Subcutaneous adipose tissue (tissue), 4 donors: ENCODE measurements around the gene TYMP. TPM values are rescaled to one million over a fixed set of nuclear protein-coding genes. Genes with fewer than 3 reads are reported as not detected.

ENCODE experiments used
- total RNA-seq, 4 donors: library from RNA; depleted of rRNA; stranded (reverse); fragments of >200 nt; gene quantifications; one replicate each; pipeline ENCODE4 v1.1.0, GENCODE V29; 2016
- TF ChIP-seq, protein P1 (sequence below): fragments of 450-650 bp; IDR thresholded peaks from one replicate; pipeline ENCODE4 v1.5.1; 2016; ENCODE audit warnings: low read depth, mild to moderate bottlenecking, control low read depth, antibody characterized with exemption, moderate library complexity

Gene TYMP
- total RNA-seq, 4 donors from 2014 or later = 28.9 to 129 (median 108) TPM

DNA sequence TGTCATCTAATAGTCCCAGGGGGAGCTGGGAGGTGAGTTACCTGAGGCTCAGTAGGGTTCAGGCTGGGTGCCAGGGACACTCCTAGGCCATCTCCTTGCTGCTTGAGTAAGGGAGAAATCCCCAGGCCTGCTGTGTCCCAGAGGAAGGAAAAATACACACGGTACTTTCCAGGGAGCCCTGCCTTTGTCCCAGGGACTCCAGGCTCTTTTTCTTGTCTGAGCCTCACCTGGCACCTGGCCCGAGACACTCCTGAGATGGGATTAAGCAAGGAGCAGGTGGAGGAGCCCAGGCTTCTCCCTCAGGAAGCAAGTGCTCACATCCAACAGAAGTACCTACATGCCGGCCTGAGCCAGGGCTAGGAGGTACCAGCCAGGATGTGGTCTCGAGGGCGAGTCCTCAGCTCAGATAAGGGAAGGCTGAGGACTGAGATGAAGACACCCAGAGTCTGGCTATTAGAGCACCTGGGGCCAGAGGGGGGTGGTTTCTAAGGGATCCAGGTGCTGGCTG lies 15.0 kb upstream of the TYMP start:
- TF ChIP-seq, protein P1, sequence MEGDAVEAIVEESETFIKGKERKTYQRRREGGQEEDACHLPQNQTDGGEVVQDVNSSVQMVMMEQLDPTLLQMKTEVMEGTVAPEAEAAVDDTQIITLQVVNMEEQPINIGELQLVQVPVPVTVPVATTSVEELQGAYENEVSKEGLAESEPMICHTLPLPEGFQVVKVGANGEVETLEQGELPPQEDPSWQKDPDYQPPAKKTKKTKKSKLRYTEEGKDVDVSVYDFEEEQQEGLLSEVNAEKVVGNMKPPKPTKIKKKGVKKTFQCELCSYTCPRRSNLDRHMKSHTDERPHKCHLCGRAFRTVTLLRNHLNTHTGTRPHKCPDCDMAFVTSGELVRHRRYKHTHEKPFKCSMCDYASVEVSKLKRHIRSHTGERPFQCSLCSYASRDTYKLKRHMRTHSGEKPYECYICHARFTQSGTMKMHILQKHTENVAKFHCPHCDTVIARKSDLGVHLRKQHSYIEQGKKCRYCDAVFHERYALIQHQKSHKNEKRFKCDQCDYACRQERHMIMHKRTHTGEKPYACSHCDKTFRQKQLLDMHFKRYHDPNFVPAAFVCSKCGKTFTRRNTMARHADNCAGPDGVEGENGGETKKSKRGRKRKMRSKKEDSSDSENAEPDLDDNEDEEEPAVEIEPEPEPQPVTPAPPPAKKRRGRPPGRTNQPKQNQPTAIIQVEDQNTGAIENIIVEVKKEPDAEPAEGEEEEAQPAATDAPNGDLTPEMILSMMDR = no peak

GRCh38 chr22:50544078-50544745 lies 14.4 kb upstream of the TYMP start:
- TF ChIP-seq, protein P1 = no peak

DNA sequence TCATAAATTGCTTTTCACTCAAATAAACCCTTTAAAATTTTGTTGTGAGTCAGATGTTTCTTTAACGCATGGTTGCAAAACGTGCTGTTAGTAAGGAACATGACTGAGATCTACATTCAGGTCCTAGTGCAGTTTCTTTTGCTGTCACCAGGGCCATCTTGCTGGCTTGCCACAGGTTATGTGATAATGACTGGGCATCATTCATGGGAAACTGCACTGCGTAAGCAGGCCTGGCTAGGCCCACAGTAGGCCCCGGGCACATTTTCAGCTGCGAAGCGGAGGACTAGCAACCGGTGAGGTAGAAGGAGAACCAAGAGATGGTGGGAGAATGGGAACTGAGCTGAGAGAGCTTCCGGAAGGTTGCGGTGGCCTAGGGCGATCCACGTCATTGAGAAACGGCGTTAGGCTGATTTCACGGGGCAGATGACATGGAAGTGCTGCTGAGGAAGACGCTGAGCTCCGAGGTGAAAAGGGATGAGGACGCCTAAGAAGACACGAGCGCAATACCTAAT lies 12.7 kb upstream of the TYMP start:
- TF ChIP-seq, protein P1 = no peak

GRCh38 chr22:50540381-50540780 lies 10.6 kb upstream of the TYMP start:
- TF ChIP-seq, protein P1 = no peak

DNA sequence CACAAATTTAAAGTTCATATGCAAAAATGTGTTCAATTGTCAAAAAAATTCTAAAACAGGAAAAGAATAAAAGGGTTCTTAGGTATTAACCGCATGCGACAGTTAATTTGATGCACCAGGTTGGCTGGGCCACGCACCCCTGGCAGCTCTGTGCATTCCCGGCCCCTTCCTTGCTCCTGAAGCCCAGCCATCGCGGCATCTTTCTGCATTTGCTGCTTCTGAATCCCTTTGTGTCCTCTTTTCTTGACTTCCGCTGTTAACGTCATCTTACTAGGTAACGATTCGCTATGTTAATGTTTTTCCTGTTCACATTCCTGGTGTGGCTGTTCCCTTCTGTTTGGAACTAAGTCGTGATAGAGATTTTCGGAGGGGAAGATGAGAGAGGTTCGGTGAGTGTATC lies 8.0 kb upstream of the TYMP start:
- TF ChIP-seq, protein P1 = no peak

DNA sequence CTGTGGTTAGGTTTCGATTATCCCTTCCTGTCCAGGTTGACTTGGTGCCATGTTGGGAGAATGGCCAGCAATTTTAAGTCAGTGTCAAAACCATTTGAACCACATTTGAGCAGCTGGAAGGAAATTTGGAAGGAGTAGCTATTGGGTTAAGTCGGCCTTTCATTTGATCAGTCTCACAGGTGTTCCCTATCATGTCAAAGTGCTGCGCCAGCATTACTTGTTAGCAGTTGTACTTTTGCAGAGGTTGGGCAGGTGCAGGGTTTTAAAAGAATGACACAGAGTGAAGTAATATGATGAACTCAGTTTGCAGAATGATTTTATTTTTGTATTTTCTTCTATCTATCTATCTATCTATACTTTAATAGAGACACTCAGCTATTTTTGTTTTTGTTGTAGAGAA lies 6.4 kb upstream of the TYMP start:
- TF ChIP-seq, protein P1 = no peak

- TF ChIP-seq, protein P1 = no peak
Measured at GRCh38 chr22:50535113-50535512, 5.3 kb upstream of the TYMP start.
